HG02798 (cell line): ENCODE results near the gene NEAT1.
"Not testable (repeated sequence)": the region's sequence is repeated elsewhere in the genome, so short reads cannot be mapped to it uniquely, and the experiment has no call there.

Source experiments
- ATAC-seq: cut with Tn5 transposase; IDR thresholded peaks from one replicate; pipeline ENCODE4 v1.9.1; 2021; ENCODE audit warnings: mild to moderate bottlenecking; ENCODE audit not compliant: unreplicated experiment, poor library complexity

NEAT1 gene

DNA sequence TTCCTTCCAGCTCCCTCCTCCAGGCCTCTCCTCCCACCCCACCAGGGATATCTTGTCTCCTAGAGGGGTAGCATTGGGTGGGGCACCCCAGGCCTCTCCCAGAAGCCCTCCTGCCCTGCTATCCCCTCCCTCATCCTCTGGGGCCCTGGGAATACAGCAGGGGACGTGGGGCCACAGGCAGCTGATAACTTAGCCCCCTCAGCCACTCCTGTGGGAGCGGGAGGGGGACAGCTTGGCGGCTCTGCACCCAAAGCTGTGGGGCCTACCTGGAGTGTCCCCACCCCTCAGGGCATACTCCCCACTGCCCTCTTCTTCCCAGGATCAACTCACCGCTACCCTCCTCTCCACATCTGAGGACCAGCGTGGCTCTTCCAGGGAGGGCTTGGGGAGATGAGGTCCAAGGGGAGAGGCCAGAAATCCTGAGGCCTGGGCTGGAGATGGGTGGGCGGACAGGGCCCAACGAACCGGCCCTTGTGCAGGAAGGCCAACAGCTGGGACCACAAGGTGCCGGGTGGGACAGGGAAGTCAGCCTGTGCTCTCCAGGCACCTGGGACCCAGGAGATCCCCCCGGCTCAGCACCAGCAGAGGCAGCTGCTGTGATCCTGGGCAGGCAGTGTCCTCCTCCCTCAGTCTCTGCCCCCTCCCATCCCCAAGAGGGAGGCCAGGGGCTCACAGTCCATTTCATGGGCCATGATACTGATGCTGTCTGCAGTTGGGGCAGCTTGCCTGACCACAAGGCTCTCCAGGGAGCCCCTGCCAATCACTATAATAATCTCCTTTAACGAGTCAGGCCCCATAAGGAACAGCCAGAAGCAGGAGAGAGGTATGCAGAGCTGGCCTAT lies 23.2 kb downstream of the NEAT1 start:
- no peak for ATAC-seq

DNA sequence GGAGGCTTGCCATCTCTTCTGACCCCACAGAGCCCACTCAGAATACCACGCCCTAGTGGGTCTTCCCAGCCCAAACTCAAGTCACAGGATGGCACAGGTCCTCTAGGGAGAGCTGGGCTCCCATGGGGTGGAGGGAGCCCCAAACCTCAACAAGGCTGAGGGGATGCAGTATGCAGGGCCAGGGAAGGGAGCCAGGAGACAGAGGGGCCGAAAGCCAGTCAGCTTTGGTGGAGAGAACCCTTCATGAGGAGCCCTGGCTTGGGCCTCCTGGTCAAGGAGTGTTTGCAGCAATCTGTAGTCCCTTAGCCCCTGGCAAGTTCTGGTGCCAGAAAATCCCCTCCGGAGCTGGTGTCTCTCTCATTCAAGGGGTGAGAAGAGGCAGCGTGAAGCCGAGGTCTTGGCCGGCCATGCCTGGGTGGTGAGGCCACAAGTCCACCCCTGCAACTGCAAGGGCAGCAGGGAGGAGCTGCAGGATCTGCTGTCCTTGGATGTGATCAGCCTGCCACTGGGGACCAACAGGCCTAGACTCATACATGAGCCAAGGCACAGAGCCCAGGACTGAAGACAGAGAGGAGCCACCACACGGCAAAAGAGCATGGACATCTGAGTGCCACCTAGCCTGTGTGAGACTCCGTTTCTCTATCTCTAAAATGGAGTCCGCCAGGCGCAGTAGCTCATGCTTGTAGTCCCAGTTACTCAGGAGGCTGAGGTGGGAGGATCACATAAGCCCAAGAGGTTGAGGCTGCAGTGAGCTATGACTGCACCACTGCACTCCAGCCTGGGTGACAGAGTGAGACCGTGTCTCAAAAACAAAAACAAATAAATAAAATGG lies 24.1 kb downstream of the NEAT1 start:
- no peak for ATAC-seq

DNA sequence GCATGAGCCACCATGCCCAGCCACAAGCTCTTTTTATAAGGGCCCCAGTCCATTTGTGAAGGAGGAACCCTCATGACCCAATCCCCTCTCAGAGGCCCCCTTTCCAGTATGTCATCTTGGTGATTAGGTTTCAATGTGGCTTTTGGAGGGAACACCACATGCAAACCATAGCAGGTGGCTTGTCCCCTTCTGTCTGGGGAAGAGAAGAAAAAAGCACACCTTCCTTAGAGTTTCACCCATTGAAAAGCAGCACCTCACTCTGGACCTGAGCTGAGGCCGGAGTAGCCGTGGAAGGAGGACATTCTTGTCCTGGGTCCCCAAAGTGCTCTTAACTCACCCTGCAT lies 25.4 kb downstream of the NEAT1 start:
- ATAC-seq, result no peak

DNA sequence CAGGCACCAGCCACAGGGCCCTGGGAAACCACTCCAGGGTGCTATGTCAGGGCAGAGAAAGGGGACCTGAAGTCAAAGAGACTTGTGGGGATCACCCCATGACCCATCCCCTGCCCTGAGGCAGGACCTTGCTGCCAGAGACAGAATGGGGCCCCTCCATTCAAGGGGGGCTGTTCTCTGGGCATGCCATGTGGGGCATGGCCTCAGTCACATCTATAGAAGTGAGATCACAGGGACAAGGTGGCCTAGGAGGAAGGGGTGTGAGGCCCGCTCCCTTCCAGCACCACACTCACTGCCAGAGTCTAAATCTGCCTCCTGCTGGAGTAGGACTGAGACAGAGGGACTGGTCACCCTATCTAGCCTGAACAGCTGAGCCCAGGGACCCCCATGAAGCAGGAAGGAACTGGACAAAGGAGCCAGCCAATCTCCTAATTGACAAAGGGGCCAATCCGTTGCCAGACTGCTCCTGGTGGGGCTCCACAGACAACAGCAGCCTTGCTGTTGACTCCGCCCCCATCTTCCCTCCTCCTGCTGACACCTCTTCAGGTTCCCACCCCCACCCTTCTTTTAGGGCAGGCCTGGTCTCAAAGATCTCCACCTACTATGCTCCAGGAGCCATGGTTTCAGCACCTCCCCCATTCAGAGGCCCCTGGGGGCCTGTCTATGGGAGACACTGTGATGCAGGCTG lies 26.0 kb downstream of the NEAT1 start:
- ATAC-seq, result no peak

DNA sequence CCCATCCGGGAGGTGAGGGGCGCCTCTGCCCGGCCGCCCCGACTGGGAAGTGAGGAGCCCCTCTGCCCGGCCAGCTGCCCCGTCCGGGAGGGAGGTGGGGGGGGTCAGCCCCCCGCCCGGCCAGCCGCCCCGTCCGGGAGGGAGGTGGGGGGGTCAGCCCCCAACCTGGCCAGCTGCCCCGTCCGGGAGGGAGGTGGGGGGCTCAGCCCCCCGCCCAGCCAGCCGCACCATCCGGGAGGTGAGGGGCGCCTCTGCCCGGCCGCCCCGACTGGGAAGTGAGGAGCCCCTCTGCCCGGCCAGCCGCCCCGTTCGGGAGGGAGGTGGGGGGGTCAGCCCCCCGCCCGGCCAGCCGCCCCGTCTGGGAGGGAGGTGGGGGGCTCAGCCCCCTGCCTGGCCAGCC lies 28.7 kb downstream of the NEAT1 start:
- not testable (repeated sequence) for ATAC-seq

DNA sequence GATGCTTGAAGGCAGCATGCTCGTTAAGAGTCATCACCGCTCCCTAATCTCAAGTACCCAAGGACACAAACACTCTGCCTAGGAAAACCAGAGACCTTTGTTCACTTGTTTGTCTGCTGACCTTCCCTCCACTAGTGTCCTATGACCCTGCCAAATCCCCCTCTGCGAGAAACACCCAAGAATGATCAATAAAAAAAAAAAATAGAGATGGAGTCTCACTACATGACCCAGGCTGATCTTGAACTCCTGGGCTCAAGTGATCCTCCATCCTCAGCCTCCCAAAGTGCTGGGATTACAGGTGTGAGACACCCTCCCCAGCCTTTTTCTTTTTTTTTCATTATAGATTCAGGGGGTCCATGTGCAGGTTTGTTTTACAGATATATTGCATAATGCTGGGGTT lies 29.7 kb downstream of the NEAT1 start:
- not testable (repeated sequence) for ATAC-seq

DNA sequence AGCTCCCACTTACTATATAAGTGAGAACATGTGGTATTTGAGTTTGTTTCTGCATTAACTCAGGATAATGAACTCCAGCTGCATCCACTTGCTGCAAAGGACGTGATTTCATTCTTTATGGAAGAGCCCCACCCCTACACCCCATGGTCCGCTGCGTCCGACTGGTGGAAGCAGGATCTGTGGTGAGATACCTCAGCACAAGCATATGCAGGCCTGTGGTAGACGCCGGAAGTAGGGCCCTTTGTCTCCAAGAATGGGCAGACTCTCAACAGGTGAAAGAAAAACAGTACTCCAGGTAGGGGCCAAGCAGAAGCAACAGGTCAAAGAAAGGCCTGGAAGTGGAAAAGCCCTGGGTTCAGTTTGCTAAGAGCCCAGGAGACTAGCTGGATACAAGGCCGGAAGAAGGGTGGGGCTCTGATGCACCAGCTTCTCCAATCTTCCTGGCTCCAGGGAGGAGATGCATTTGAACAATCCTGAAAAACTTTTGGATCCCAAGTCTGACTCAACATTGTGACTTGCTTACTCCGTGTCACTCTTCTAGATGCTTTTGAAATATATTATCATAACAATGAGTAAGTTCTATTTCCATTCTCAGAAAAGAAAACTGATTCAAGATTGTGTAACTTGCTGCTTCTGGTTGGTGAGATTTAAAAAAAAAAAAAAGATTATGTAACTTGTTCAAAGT lies 30.4 kb downstream of the NEAT1 start:
- no peak for ATAC-seq

DNA sequence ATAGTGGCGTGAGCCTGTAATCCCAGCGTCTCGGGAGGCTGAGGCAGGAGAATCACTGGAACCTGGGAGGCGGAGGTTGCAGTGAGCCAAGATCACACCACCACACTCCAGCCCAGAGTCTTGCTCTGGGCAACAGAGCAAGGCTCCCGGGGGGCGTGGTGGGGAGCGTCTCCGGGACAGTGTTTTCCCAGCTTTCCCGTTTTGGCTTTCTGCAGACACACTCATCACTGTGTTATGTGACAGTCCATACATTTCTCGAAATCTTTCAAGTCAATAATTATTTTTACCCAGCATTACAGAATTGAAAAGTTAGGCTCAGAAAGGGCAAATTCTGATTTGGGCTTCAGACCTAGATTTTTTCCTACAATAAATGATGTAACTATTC lies 31.7 kb downstream of the NEAT1 start:
- no peak for ATAC-seq

DNA sequence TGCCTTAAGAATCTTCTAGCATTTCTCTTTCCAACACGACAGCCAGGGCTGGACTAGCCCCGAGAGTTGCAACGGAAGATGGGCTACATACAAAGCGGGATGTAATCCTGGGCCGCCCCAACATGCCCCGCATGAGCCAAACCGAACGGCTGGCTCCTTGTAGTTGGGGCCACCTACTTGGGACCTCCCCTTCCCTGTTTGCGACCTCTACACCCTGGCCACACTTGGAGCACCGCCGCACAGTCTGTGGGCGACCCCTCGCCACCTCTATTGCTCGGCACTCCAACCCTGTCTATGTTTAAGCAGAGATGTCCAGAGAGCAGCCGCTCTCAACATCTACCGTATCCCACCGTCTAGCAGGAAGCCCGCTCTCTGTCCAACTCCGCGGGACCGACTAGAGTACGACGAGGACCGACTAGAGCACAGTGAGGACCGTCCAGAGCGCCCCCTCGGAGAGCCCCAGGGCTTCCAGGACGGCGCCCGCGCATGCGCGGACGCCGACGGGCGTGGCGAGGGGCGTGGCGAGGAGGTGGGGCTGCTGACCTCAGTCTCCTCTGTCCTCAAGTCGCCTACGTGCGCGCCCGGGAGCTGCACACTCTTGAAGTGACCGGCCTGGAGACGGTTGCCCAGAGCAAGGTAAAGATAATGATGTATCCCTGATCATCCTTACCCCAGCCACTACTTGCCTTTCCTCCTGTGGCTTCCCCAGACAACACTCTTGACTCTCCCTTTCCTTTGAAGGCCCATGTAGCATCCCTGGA lies 32.3 kb downstream of the NEAT1 start:
- peak; percentile 88 for ATAC-seq

DNA sequence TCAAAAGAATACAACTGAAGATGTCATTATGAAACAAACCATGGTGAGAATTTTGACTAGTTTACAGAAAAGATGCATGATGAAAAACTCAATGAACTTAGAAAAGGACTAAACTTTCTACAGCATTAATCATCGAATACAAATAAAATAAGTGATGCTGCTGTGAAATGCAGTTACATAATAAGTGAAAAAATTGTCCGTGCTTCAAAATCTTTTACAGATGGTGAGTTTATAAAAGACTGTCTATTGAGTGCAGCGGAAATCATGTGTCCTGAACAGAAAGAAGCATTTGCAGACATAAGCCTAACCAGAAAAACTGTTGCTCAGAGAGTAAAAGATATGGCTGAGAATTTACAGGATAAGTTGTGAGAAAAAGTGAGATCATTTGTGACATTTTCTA lies 33.8 kb downstream of the NEAT1 start:
- no peak for ATAC-seq

DNA sequence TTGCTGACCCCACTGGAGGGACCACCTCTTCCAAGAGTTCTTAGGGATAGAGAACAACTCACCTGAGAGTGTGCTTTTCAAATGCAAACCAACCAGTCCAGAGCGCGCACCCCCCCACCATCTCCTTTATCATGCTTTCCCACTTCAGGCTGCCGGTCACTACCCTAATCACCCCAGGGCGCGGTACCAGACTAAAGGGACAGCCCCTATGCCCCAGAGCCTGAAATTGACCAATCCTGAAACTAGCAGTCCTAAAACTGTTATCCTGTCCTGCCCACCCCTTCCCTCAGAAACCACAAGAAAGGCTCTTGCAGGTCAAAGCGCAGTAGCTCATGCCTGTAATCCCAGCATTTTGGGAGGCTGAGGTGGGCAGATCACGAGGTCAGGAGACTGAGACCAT lies 37.0 kb downstream of the NEAT1 start:
- ATAC-seq, result no peak

DNA sequence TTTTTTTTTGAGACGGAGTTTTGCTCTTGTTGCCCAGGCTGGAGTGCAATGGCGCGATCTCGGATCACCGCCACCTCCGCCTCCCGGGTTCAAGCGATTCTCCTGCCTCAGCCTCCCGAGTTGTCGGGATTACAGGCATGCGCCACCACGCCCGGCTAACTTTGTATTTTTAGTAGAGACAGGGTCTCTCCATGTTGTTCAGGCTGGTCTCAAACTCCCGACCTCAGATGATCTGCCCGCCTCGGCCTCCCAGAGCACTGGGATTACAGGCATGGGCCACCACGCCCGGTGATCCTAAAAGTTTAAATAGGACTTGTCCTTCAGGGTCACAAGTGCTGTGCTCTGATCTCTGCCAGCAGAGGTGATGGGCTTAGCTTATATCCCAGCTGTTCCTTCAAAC lies 42.9 kb downstream of the NEAT1 start:
- not testable (repeated sequence) for ATAC-seq

DNA sequence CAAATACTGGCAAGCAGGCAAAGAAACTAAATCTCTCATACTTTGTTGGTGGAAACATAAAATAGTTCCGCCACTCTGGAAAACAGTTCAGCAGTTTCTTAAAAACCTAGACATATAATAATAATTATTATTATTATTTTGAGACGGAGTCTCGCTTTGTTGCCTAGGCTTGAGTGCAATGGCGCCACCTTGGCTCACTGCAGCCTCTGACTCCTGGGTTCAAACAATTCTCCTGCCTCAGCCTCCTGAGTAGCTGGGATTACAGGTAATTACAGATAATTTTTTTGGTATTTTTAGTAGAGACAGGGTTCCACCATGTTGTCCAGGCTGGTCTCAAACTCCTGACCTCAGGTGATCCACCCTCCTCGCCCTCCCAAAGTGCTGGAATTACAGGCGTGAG lies 44.7 kb downstream of the NEAT1 start:
- not testable (repeated sequence) for ATAC-seq

DNA sequence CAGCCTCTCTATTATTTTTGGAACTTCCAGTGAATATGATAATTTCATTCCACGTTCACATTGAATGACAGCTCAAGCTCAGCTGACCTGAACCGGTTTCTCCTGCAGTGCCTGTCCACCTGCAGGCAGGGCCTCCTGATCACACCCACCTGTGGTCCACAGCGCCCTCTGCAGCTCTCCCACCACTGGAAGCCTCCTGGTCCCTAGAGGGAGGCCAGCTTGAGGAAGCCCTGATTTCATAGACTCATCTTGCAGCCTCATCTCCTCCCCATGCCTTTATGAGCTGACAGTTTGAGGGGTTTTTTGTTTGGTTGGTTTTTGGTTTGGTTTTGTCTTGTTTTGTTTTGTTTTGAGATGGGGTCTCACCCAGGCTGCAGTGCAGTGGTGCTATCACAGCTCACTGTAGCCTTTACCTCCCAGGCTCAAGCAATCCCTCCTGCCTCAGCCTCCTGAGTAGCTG lies 46.3 kb downstream of the NEAT1 start:
- no peak for ATAC-seq

DNA sequence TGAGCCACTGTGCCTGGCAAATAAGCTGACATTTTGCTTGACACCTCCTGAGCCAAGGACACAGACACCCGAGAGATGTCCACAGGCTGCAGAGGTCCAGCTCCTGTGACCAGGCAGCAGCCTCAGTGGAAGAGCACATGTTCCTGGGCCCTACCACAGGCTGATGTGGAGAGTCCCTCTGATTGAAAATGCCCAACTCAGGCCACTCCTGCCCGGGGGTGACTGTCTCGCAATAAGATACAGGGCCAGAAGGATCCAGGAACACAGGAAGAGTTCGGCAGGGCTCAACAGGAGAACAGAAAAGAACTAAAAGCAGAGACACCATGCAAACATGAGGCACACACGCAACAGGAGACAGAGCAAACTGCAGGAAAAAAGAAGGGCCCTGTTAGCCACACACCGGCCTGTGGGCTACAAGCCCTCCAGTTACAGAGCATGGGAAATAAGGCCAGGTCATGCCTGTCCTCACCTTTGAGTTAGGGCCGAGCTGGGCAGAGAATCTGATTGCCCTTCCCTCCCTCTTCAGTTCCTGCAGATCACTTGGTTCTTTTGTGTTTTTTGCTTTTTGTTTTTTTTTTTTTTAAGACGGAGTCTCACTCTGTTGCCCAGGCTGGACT lies 47.9 kb downstream of the NEAT1 start:
- ATAC-seq, result no peak

DNA sequence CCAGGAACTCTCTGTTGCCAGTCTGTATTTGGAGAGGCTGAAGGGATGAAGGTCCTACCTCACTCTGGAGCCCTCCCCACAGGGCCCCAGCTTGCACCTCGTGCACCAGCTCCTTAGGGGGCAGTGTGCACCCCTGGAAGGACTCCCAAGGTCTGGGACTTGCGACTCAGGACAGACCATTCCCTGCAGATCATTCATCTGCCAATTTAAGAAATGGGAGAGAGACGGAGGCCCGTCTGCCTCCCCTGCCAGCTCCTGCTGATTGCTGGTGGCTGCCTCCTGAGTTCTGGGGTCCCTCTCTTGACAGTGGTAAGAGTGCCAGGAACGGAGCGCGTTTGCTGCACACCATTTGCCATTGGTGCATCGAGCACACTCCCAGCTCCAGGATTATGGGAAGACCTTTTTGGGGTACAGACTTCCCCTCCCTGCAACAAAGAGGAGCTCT lies 48.9 kb downstream of the NEAT1 start:
- ATAC-seq, result no peak

DNA sequence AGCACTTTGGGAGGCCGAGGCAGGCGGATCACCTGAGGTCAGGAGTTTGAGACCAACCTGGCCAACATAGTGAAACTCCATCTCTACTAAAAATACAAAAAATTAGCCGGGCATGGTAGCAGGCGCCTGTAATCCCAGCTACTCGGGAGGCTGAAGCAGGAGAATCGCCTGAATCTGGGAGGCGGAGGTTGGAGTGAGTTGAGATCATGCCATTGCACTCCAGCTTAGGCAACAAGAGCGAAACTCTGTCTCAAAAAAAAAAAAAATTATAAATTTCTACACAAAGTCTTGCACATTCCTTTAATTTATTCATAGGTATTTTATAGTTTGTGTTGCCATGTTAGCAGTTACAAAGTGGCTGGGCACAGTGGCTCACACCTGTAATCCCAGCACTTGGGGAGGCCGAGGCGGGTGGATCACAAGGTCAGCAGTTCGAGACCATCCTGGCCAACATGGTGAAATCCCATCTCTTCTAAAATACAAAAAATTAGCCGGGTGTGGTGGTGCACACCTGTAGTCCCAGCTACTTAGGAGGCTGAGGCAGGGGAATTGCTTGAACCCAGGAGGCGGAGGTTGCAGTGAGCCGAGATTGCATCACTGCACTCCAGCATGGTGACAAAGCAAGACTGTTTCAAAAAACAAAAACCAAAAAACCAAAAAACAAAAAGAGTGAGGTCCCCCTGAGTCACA lies 50.1 kb downstream of the NEAT1 start:
- ATAC-seq, result not testable (repeated sequence)

DNA sequence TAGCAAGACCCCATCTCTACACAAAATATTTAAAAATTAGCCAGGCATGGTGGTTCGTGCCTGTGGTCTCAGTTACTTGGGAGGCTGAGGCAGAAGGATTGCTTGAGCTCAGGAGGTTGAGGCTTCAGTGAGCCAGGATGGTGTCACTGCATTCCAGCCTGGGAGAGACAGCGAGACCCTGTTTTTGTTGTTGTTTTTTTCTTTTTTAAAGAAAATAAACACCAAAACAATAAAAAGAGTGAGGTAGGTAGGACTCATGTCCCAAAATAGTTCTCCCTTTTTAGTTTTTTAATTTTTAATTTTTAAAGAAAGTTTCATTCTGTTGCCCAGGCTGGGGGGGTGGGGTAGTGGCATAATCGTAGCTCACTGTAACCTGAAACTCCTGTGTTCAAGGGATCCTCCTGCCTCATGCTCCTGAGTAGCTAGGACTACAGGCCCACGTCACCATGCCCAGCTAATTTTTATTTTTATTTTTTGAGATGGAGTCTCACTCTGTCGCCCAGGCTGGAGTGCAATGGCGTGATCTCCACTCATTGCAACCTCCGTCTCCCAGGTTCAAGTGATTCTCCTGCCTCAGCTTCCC lies 50.8 kb downstream of the NEAT1 start:
- ATAC-seq, result no peak
